HG03175 (cell line): ENCODE measurements around the gene HPCAL4.

Experiments
- ATAC-seq: cut with Tn5 transposase; IDR thresholded peaks from one replicate; pipeline ENCODE4 v1.9.1; 2021; ENCODE audit warnings: mild to moderate bottlenecking, moderate library complexity; ENCODE audit not compliant: unreplicated experiment

HPCAL4 gene

DNA sequence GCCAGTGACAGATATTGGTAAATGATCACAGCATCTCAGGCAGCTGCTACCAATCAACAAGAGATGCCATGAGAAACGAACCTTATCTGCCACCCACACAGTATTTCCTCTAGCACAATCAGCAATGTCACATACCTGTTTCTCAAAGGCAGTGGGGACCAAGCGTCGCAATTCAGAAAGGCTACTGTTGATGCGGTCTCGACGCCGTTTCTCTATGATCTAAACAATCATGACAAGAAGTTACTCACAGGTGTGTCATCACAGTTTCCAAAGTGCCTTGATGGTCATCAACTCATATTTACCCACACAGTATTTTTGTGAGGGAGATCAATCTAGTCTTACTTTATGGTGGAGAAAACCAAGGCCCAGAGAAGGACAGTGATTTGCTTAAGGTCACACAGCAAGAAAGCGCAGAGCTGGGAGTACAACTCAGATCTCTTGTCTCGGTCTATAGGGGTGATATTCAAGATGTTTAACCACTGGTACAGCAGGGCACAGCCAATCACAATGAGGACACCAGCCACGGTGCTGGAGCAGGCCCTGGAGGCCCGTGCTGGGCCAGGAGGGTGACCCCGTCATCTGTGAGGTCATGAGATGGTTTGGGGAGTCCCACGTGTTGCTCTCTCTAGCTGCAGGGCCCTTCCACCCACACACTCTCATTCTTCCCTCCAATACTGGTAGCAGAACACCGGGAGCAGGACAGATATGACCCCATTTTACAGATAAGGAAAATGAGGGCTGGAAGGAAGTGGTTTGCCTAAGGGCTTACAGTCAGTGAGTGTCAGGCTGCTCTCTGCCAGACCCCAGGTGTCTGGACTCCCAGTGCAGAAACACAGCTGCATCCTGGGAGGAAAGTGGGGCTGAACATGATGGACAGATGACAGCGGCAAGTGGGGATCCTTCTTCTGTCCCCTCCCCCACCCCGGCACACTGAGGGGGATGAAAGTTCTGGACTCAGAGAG lies 59.6 kb downstream of the HPCAL4 start:
- no peak for ATAC-seq

GRCh38 chr1:39628807-39629350 lies 62.4 kb downstream of the HPCAL4 start:
- no peak for ATAC-seq
